Measurements from ENCODE around the gene PRKAG3. TPM values are rescaled to one million over a fixed set of nuclear protein-coding genes. Genes with fewer than 3 reads are reported as not detected.

The PRKAG3 gene
- total and polyA plus RNA-seq, 2 donors (not counting 1 experiment from before 2014, with no cell fraction given): not detected

GRCh38 chr2:218878926-218879761 is 47.5 kb upstream of the PRKAG3 start:
- no peak for DNase-seq
- ChIA-PET CTCF (interaction anchor here (1.1 to 23.0 kb wide), 7 partner anchors 10 to 168 kb away, joined by 3 to 1627 read pairs (median 6); partner anchors contain the start of gene TTLL4), POLR2A (interaction anchor here (1.3 to 15.0 kb wide), 2 partner anchors 16 to 30 kb away, joined by 3 to 490 read pairs; no protein-coding TSS in a partner anchor)
- ATAC-seq (ENCODE audit: low read depth): no peak
- Histone ChIP-seq H3K4me2 (replicated peaks; ENCODE audit: low read depth, low read length, poor library complexity, severe bottlenecking) (peak overlapping the region; percentile 92), H4K20me1 (ENCODE audit: control insufficient read depth, insufficient read depth, low read length, poor library complexity, severe bottlenecking) (no peaks in the 10 kb centered on the region), H3K9ac (ENCODE audit: low read length) (peak overlapping the region; percentile 72), H3K9me3 (ENCODE audit: control extremely low read depth in 1 of 3, control insufficient read depth in 2 of 3, insufficient read depth in 1 of 3, low read length in 2 of 3) (no peaks in the 10 kb centered on the region), H3K4me1 (ENCODE audit: control insufficient read depth in 2 of 2, insufficient read depth in 2 of 2, low read length in 2 of 2) (peaks cover 54 to 69% of the 10 kb centered on the region in 2 donors), H3K36me3 (replicated peaks in 1 of 2; ENCODE audit: control extremely low read depth in 1 of 2, control insufficient read depth in 1 of 2, extremely low read depth in 1 of 2, insufficient read depth in 2 of 2, low read length in 1 of 2) (no peaks in the 10 kb centered on the region), H3K79me2 (ENCODE audit: control insufficient read depth, insufficient read depth, low read length) (peaks cover 2% of the 10 kb centered on the region), H3K27me3 (replicated peaks in 1 of 4; ENCODE audit: control extremely low read depth in 1 of 4, control insufficient read depth in 3 of 4, insufficient read depth in 4 of 4, low read length in 3 of 4) (peaks cover 0 to 21% (median 10%) of the 10 kb centered on the region in 4 experiments), H2AFZ (ENCODE audit: insufficient read depth, low read depth, low read length, poor library complexity, severe bottlenecking) (peak overlapping the region; percentile 30), H3K4me3 (ENCODE audit: control extremely low read depth in 1 of 5, extremely low read depth in 1 of 5, insufficient read depth in 1 of 5, low read depth in 2 of 5, low read length in 4 of 5) (peak overlapping the region in 4 of 5 experiments; percentile 54 to 65 (median 62)), H3K27ac (ENCODE audit: low read length in 2 of 2) (peak overlapping the region; percentile 92 to 93)
- Mint-ChIP-seq H3K27ac (peak overlapping the region; percentile 99), H3K4me3 (peak overlapping the region; percentile 98), H3K4me1 (peaks cover 55% of the 10 kb centered on the region), H3K27me3 (peaks cover 7% of the 10 kb centered on the region), H3K9me3 (ENCODE audit: insufficient read depth) (no peaks in the 10 kb centered on the region)
- no peak for TF ChIP-seq CTCF (IDR thresholded peaks at IDR 0.05)
- no peak for TF ChIP-seq EZH2 (IDR thresholded peaks at IDR 0.05; ENCODE audit: borderline replicate concordance, insufficient read depth, low read depth, low read length, poor library complexity, severe bottlenecking)
- WGBS (ENCODE audit: insufficient coverage): 30% methylated on average over 10 of the region's 16 CpGs
- intact Hi-C loops (cut with micrococcal nuclease): loop anchor here (5.0 to 10.0 kb wide), 2 partner anchors 103 to 164 kb away; partner anchors contain the start of gene TTLL4

Measured in B cell (primary cell).